ENCODE measurements around the gene HARS2.
"Not testable (repeated sequence)": the region's sequence is repeated elsewhere in the genome, so short reads cannot be mapped to it uniquely, and the experiment has no call there.

Gene HARS2

GRCh38 chr5:140690941-140691924, at the start of gene HARS2, which contains the start of gene HARS1:
TSS of gene HARS2 (plus strand) at chr5:140691455. CDS start at chr5:140691649, 194 bp downstream.
TSS of gene HARS1 (minus strand) at chr5:140691370. CDS start at chr5:140691304, 66 bp downstream.
- peak; percentile 70 for DNase-seq (ENCODE audit: low read depth)

GRCh38 chr5:140641716-140642115, 49.5 kb upstream of the HARS2 start:
- no peak for DNase-seq (ENCODE audit: low read depth)

- no peak for DNase-seq (ENCODE audit: low read depth)
Observed at GRCh38 chr5:140642718-140643117, 48.5 kb upstream of the HARS2 start.

- DNase-seq (ENCODE audit: low read depth) = no peak
Observed at GRCh38 chr5:140647042-140647419, 44.2 kb upstream of the HARS2 start.

GRCh38 chr5:140658870-140659269, 32.4 kb upstream of the HARS2 start:
- DNase-seq (ENCODE audit: low read depth) = no peak

- DNase-seq (ENCODE audit: low read depth) = not testable (repeated sequence)
Observed at GRCh38 chr5:140660371-140660770, 30.9 kb upstream of the HARS2 start.

- DNase-seq (ENCODE audit: low read depth) = no peak
Observed at GRCh38 chr5:140664030-140664358, 27.3 kb upstream of the HARS2 start.

GRCh38 chr5:140664359-140665119, 26.7 kb upstream of the HARS2 start, which contains the start of gene WDR55:
TSS of gene WDR55 (plus strand) at chr5:140664904. CDS start at chr5:140664913, 9 bp downstream.
- DNase-seq (ENCODE audit: low read depth) = peak; percentile 52

- DNase-seq (ENCODE audit: low read depth) = not testable (repeated sequence)
Observed at GRCh38 chr5:140671035-140671434, 20.2 kb upstream of the HARS2 start.

GRCh38 chr5:140671472-140672125, 19.7 kb upstream of the HARS2 start:
- DNase-seq (ENCODE audit: low read depth) = no peak

- no peak for DNase-seq (ENCODE audit: low read depth)
Observed at GRCh38 chr5:140672455-140673186, 18.6 kb upstream of the HARS2 start.

- no peak for DNase-seq (ENCODE audit: low read depth)
Observed at GRCh38 chr5:140673187-140673976, 17.9 kb upstream of the HARS2 start, which contains the start of gene DND1. TSS of gene DND1 (minus strand) at chr5:140673576. CDS start at chr5:140673542, 34 bp downstream.

- DNase-seq (ENCODE audit: low read depth) = no peak
Observed at GRCh38 chr5:140674211-140674610, 17.0 kb upstream of the HARS2 start.

GRCh38 chr5:140674629-140675028, 16.6 kb upstream of the HARS2 start:
- DNase-seq (ENCODE audit: low read depth) = no peak

GRCh38 chr5:140677947-140678346, 13.3 kb upstream of the HARS2 start:
- no peak for DNase-seq (ENCODE audit: low read depth)

- DNase-seq (ENCODE audit: low read depth) = no peak
Observed at GRCh38 chr5:140678993-140679392, 12.3 kb upstream of the HARS2 start.

GRCh38 chr5:140690376-140690932, 801 bp upstream of the HARS2 start:
- DNase-seq (ENCODE audit: low read depth) = no peak

- DNase-seq (ENCODE audit: low read depth) = no peak
Observed at GRCh38 chr5:140694276-140694675, 3.0 kb downstream of the HARS2 start.

- DNase-seq (ENCODE audit: low read depth) = no peak
Observed at GRCh38 chr5:140696891-140697492, 5.7 kb downstream of the HARS2 start.

All from non-pigmented ciliary epithelial cell (primary cell).